Measurements from ENCODE around the gene SHANK1.

GRCh38 chr19:50688766-50689165 lies 30.8 kb downstream of the SHANK1 start:
- TF ChIP-seq, protein P1, sequence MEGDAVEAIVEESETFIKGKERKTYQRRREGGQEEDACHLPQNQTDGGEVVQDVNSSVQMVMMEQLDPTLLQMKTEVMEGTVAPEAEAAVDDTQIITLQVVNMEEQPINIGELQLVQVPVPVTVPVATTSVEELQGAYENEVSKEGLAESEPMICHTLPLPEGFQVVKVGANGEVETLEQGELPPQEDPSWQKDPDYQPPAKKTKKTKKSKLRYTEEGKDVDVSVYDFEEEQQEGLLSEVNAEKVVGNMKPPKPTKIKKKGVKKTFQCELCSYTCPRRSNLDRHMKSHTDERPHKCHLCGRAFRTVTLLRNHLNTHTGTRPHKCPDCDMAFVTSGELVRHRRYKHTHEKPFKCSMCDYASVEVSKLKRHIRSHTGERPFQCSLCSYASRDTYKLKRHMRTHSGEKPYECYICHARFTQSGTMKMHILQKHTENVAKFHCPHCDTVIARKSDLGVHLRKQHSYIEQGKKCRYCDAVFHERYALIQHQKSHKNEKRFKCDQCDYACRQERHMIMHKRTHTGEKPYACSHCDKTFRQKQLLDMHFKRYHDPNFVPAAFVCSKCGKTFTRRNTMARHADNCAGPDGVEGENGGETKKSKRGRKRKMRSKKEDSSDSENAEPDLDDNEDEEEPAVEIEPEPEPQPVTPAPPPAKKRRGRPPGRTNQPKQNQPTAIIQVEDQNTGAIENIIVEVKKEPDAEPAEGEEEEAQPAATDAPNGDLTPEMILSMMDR (conservative IDR thresholded peaks at IDR 0.05; ENCODE audit: low read depth, low read length) = no peak
- no peak for TF ChIP-seq EZH2phosphoT487 (IDR thresholded peaks at IDR 0.05; ENCODE audit: borderline replicate concordance, low read length)
